ENCODE data around the gene PLEKHG4. TPM values are rescaled to one million over a fixed set of nuclear protein-coding genes. Genes with fewer than 3 reads are reported as not detected.

The PLEKHG4 gene
- polyA plus RNA-seq, 1 of the 3 experiments (the other 2 are of a cell fraction) = 65.5 TPM

- Histone ChIP-seq H4K20me1 (ENCODE audit: insufficient read depth) (no peaks in the 10 kb centered on the region), H3F3A (replicated peaks; ENCODE audit: insufficient read depth) (peaks cover 9% of the 10 kb centered on the region), H3K9me3 (no peaks in the 10 kb centered on the region), H3K27me3 (ENCODE audit: insufficient read depth) (no peaks in the 10 kb centered on the region), H3K36me3 (replicated peaks in 1 of 2; ENCODE audit: control insufficient read depth in 1 of 2, insufficient read depth in 2 of 2, low read length in 1 of 2) (peaks cover 0 to 8% of the 10 kb centered on the region in 2 experiments), H3K4me3 (ENCODE audit: low read depth in 2 of 2, low read length in 1 of 2) (no peak overlapping the region), H3K4me1 (ENCODE audit: control insufficient read depth in 1 of 2, insufficient read depth in 2 of 2, low read depth in 1 of 2, low read length in 1 of 2) (peaks cover 0 to 3% of the 10 kb centered on the region in 2 experiments; a peak in 1 of 4 replicates), H3K9ac (no peak overlapping the region), H3K4me2 (no peak overlapping the region), H2AFZ (ENCODE audit: low read depth) (no peak overlapping the region), H3K79me2 (ENCODE audit: insufficient read depth) (no peaks in the 10 kb centered on the region), H3K27ac (ENCODE audit: low read depth in 2 of 2, low read length in 1 of 2) (no peak overlapping the region), H3K9me2 (no peaks in the 10 kb centered on the region)
- CTCF ChIA-PET = interaction anchor here (1.3 kb wide), 1 partner anchor 35 kb away, joined by 3 read pairs; the partner anchor contains the start of genes KCTD19 and LRRC36
- POLR2A ChIA-PET = no interaction called here
- TF ChIP-seq POLR2AphosphoS5 (IDR thresholded peaks at IDR 0.05; ENCODE audit: low read depth, low read length) (no peak), ELF1 (IDR thresholded peaks at IDR 0.05) (no peak), USF2 (IDR thresholded peaks at IDR 0.05; ENCODE audit: borderline replicate concordance, low read depth, low read length) (no peak), YY1 (IDR thresholded peaks at IDR 0.05; ENCODE audit: low read depth) (no peak), FOSL2 (IDR thresholded peaks at IDR 0.05; ENCODE audit: borderline replicate concordance, low read depth) (no peak), EZH2phosphoT487 (IDR thresholded peaks at IDR 0.05; ENCODE audit: borderline replicate concordance, low read depth) (no peak), MAX (IDR thresholded peaks at IDR 0.05; ENCODE audit: low read depth) (no peak), SIN3A (IDR thresholded peaks at IDR 0.05; ENCODE audit: borderline replicate concordance, low read depth, low read length) (no peak), SMC3 (IDR thresholded peaks at IDR 0.05; ENCODE audit: low read depth, low read length) (no peak), RFX5 (IDR thresholded peaks at IDR 0.05; ENCODE audit: low read length) (no peak), TEAD4 (IDR thresholded peaks at IDR 0.05; ENCODE audit: borderline replicate concordance, insufficient read depth) (no peak), ZBTB33 (IDR thresholded peaks at IDR 0.05; ENCODE audit: borderline replicate concordance, low read depth) (no peak), NFIC (IDR thresholded peaks at IDR 0.05; ENCODE audit: borderline replicate concordance) (no peak), FOXJ3 (CRISPR knock-in tag; IDR thresholded peaks at IDR 0.05) (no peak)
- 88% methylated on average over 4 of the region's 7 CpGs for WGBS (ENCODE audit: low lambda C conversion rate)
- no peak for DNase-seq
These were observed 12.1 kb downstream of the PLEKHG4 start for GRCh38 chr16:67291461-67291860.

GRCh38 chr16:67294171-67294757 lies 14.9 kb downstream of the PLEKHG4 start:
- POLR2A ChIA-PET = no interaction called here

More at GRCh38 chr16:67294171-67294757, 14.9 kb downstream of the PLEKHG4 start:
- Histone ChIP-seq H3K4me1 (ENCODE audit: control insufficient read depth in 1 of 2, insufficient read depth in 2 of 2, low read depth in 1 of 2, low read length in 1 of 2) (peaks cover 0 to 8% of the 10 kb centered on the region in 2 experiments; a peak in 1 of 4 replicates), H3K9ac (no peak overlapping the region), H3K4me3 (ENCODE audit: low read depth in 2 of 2, low read length in 1 of 2) (no peak overlapping the region), H3K27me3 (ENCODE audit: insufficient read depth) (no peaks in the 10 kb centered on the region), H3K9me2 (no peaks in the 10 kb centered on the region), H3K79me2 (ENCODE audit: insufficient read depth) (no peaks in the 10 kb centered on the region), H4K20me1 (ENCODE audit: insufficient read depth) (no peaks in the 10 kb centered on the region), H3K36me3 (replicated peaks in 1 of 2; ENCODE audit: control insufficient read depth in 1 of 2, insufficient read depth in 2 of 2, low read length in 1 of 2) (no peaks in the 10 kb centered on the region), H3K9me3 (no peaks in the 10 kb centered on the region), H3F3A (replicated peaks; ENCODE audit: insufficient read depth) (peaks cover 11% of the 10 kb centered on the region), H3K4me2 (no peak overlapping the region), H2AFZ (ENCODE audit: low read depth) (no peak overlapping the region), H3K27ac (ENCODE audit: low read depth in 2 of 2, low read length in 1 of 2) (no peak overlapping the region)
- 80% methylated on average over 3 of the region's 4 CpGs for WGBS (ENCODE audit: low lambda C conversion rate)
- no peak for DNase-seq
- TF ChIP-seq MXI1 (IDR thresholded peaks at IDR 0.05; ENCODE audit: low read depth, low read length) (no peak), ZBTB33 (IDR thresholded peaks at IDR 0.05; ENCODE audit: borderline replicate concordance, low read depth) (no peak), EP300 (IDR thresholded peaks at IDR 0.05; ENCODE audit: borderline replicate concordance in 1 of 2, low read depth in 1 of 2, low read length in 1 of 2) (no peak), RCOR1 (IDR thresholded peaks at IDR 0.05; ENCODE audit: low read length) (no peak), RFX5 (IDR thresholded peaks at IDR 0.05; ENCODE audit: low read length) (no peak), NRF1 (IDR thresholded peaks at IDR 0.05; ENCODE audit: low read depth, low read length) (no peak), YY1 (IDR thresholded peaks at IDR 0.05; ENCODE audit: low read depth) (no peak), TCF12 (IDR thresholded peaks at IDR 0.05) (no peak)
- CTCF ChIA-PET = interaction anchor here (1.5 to 4.2 kb wide), 3 partner anchors 9 to 31 kb away, joined by 7 to 23 read pairs (median 8); partner anchors contain the start of genes KCTD19 and LRRC36

Data from SK-N-SH (cell line).